H1 (cell line): ENCODE measurements around the gene KIF1B. TPM values are rescaled to one million over a fixed set of nuclear protein-coding genes. Genes with fewer than 3 reads are reported as not detected.

Source experiments
- BRCA1 ChIP-seq: IDR thresholded peaks from 2 replicates; pipeline ENCODE4 v1.6.1; 2012; ENCODE audit warnings: low read depth, low read length, improper control_type of control experiment
- CBX8 ChIP-seq: fragments of 300-800, 300-1000 bp; sonication (generic); IDR thresholded peaks from 2 replicates; pipeline ENCODE4 v1.7.1; 2016; ENCODE audit warnings: low read depth, low read length, borderline replicate concordance
- E2F6 ChIP-seq: IDR thresholded peaks from 2 replicates; pipeline ENCODE4 v1.6.1; 2012; ENCODE audit warnings: inconsistent platforms
- EZH2 ChIP-seq: fragments of 200-600 bp; sonication (generic); IDR thresholded peaks from 2 replicates; pipeline ENCODE4 v1.7.1; 2012; ENCODE audit warnings: low read depth, mild to moderate bottlenecking, moderate library complexity, low read length, inconsistent platforms; ENCODE audit not compliant: severe bottlenecking
- POLR2A ChIP-seq, 2 experiments: IDR thresholded peaks; 1 replicate in 1 of 2; 2 replicates in 1 of 2; pipeline ENCODE4 v1.6.1; 2011; ENCODE audit warnings: low read depth in 2 of 2, low read length in 2 of 2, mild to moderate bottlenecking in 2 of 2; ENCODE audit errors: control extremely low read depth in 1 of 2
- RBBP5 ChIP-seq: IDR thresholded peaks from 2 replicates; pipeline ENCODE4 v1.7.1; 2012; ENCODE audit warnings: low read depth, mild to moderate bottlenecking, inconsistent platforms, low read length, moderate library complexity, borderline replicate concordance
- RNF2 ChIP-seq: fragments of 200-900, 300-1000 bp; sonication (generic); IDR thresholded peaks from 2 replicates; pipeline ENCODE4 v1.7.1; 2016; ENCODE audit warnings: borderline replicate concordance, low read depth, mild to moderate bottlenecking, antibody characterized with exemption, low read length; ENCODE audit not compliant: poor library complexity, severe bottlenecking; ENCODE audit errors: missing control alignments
- RXRA ChIP-seq: IDR thresholded peaks from 2 replicates; pipeline ENCODE4 v1.6.1; 2011; ENCODE audit warnings: low read depth, mild to moderate bottlenecking, low read length, moderate library complexity; ENCODE audit not compliant: insufficient read depth
- SAP30 ChIP-seq: fragments of 300-600 bp; sonication (generic); IDR thresholded peaks from 2 replicates; pipeline ENCODE4 v1.7.1; 2012; ENCODE audit warnings: low read length, moderate library complexity, mild to moderate bottlenecking, inconsistent platforms; ENCODE audit not compliant: insufficient read depth, insufficient replicate concordance
- YY1 ChIP-seq: IDR thresholded peaks from 2 replicates; pipeline ENCODE4 v1.6.1; 2011; ENCODE audit warnings: low read depth, mild to moderate bottlenecking, low read length
- polyA plus RNA-seq, 7 experiments: library from polyadenylated mRNA; depleted of rRNA in 3 of 7; stranded (reverse) in 5 of 7; unstranded in 2 of 7; fragments of >200 nt in 5 of 7; fragments of 200-250 nt in 2 of 7; gene quantifications; 1 replicate in 5 of 7; 2 replicates in 1 of 7; 4 replicates in 1 of 7; pipeline versions ENCODE4 v1.2.1 to v1.2.3, GENCODE V29; 2011 to 2013; ENCODE audit warnings: missing spikeins in 2 of 7, mixed read lengths in 2 of 7
- total RNA-seq: library from RNA; stranded (reverse); fragmentation: NEBNext Ultra II Directional; extraction: Animal tissue kit (Norgen Biotek cat#: 25700); gene quantifications from 2 replicates; pipeline ENCODE4 v1.2.1, GENCODE V29; 2021
- TF ChIP-seq, protein P1 (sequence below): fragments of 300-600 bp; sonication (generic); IDR thresholded peaks from 2 replicates; pipeline ENCODE4 v1.7.1; 2012; ENCODE audit warnings: low read length, moderate library complexity, mild to moderate bottlenecking, inconsistent platforms; ENCODE audit not compliant: insufficient replicate concordance

KIF1B gene
- total and polyA plus RNA-seq, 2 of the 8 experiments (the other 6 are each of a cell fraction or from before 2014, with no cell fraction given) = 39.1 to 74.2 TPM

GRCh38 chr1:10383630-10384029 is 173.3 kb downstream of the KIF1B start (continued):
- TF ChIP-seq, protein P1, sequence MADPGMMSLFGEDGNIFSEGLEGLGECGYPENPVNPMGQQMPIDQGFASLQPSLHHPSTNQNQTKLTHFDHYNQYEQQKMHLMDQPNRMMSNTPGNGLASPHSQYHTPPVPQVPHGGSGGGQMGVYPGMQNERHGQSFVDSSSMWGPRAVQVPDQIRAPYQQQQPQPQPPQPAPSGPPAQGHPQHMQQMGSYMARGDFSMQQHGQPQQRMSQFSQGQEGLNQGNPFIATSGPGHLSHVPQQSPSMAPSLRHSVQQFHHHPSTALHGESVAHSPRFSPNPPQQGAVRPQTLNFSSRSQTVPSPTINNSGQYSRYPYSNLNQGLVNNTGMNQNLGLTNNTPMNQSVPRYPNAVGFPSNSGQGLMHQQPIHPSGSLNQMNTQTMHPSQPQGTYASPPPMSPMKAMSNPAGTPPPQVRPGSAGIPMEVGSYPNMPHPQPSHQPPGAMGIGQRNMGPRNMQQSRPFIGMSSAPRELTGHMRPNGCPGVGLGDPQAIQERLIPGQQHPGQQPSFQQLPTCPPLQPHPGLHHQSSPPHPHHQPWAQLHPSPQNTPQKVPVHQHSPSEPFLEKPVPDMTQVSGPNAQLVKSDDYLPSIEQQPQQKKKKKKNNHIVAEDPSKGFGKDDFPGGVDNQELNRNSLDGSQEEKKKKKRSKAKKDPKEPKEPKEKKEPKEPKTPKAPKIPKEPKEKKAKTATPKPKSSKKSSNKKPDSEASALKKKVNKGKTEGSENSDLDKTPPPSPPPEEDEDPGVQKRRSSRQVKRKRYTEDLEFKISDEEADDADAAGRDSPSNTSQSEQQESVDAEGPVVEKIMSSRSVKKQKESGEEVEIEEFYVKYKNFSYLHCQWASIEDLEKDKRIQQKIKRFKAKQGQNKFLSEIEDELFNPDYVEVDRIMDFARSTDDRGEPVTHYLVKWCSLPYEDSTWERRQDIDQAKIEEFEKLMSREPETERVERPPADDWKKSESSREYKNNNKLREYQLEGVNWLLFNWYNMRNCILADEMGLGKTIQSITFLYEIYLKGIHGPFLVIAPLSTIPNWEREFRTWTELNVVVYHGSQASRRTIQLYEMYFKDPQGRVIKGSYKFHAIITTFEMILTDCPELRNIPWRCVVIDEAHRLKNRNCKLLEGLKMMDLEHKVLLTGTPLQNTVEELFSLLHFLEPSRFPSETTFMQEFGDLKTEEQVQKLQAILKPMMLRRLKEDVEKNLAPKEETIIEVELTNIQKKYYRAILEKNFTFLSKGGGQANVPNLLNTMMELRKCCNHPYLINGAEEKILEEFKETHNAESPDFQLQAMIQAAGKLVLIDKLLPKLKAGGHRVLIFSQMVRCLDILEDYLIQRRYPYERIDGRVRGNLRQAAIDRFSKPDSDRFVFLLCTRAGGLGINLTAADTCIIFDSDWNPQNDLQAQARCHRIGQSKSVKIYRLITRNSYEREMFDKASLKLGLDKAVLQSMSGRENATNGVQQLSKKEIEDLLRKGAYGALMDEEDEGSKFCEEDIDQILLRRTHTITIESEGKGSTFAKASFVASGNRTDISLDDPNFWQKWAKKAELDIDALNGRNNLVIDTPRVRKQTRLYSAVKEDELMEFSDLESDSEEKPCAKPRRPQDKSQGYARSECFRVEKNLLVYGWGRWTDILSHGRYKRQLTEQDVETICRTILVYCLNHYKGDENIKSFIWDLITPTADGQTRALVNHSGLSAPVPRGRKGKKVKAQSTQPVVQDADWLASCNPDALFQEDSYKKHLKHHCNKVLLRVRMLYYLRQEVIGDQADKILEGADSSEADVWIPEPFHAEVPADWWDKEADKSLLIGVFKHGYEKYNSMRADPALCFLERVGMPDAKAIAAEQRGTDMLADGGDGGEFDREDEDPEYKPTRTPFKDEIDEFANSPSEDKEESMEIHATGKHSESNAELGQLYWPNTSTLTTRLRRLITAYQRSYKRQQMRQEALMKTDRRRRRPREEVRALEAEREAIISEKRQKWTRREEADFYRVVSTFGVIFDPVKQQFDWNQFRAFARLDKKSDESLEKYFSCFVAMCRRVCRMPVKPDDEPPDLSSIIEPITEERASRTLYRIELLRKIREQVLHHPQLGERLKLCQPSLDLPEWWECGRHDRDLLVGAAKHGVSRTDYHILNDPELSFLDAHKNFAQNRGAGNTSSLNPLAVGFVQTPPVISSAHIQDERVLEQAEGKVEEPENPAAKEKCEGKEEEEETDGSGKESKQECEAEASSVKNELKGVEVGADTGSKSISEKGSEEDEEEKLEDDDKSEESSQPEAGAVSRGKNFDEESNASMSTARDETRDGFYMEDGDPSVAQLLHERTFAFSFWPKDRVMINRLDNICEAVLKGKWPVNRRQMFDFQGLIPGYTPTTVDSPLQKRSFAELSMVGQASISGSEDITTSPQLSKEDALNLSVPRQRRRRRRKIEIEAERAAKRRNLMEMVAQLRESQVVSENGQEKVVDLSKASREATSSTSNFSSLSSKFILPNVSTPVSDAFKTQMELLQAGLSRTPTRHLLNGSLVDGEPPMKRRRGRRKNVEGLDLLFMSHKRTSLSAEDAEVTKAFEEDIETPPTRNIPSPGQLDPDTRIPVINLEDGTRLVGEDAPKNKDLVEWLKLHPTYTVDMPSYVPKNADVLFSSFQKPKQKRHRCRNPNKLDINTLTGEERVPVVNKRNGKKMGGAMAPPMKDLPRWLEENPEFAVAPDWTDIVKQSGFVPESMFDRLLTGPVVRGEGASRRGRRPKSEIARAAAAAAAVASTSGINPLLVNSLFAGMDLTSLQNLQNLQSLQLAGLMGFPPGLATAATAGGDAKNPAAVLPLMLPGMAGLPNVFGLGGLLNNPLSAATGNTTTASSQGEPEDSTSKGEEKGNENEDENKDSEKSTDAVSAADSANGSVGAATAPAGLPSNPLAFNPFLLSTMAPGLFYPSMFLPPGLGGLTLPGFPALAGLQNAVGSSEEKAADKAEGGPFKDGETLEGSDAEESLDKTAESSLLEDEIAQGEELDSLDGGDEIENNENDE = no peak
- no peak for TF ChIP-seq CBX8
- TF ChIP-seq POLR2A (IDR thresholded peaks at IDR 0.05; ENCODE audit: control extremely low read depth in 1 of 2, low read depth in 2 of 2, low read length in 2 of 2) = no peak
- TF ChIP-seq RXRA = no peak
- no peak for TF ChIP-seq BRCA1
- no peak for TF ChIP-seq YY1
- no peak for TF ChIP-seq EZH2
- TF ChIP-seq RNF2 = no peak
- TF ChIP-seq RBBP5 = no peak
- TF ChIP-seq E2F6 = no peak
- no peak for TF ChIP-seq SAP30
